ENCODE data around the gene KCNMB2.
"Not testable (repeated sequence)": the region's sequence is repeated elsewhere in the genome, so short reads cannot be mapped to it uniquely, and the experiment has no call there.

Gene KCNMB2

DNA sequence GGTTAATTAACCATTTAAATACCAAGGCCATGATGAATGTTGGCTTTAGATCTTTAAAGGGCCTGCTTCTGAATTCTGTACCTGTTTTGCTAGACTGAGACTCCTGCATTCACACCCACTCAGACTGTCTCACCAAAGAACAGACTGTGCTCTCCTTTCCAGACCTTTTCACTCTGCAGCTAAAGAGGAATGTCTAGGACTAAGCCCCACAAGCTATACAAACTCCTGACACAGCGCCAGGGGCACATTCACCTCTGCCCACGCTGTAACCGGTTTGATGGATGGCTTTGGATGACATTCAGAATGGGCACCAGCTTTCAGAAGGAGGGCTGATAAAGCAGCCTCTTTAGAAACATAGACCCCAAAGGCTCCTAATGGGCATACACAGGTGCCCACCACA, 200.1 kb downstream of the KCNMB2 start:
- DNase-seq (ENCODE audit: insufficient read length, low spot score) = no peak
- FAIRE-seq = no peak

DNA sequence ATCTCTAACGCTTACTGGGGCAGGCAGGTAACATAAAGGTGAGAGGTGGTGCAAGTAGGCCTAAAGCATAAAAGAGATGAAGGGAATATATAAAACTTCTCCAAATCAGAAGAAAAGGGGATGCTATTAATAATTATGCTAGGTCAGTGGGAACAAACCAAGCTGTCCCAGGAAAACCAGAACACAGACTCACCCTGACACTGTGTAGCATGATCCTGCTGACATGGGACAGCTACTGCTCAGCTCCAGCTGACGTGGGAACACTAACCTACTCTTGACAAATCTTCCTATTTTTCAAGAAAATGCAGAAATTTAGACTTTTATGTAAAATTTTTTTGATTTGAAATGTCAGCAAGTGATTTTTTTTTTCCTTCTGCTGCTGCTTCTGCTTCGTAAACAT, 203.5 kb downstream of the KCNMB2 start:
- DNase-seq (ENCODE audit: insufficient read length, low spot score) = no peak
- TF ChIP-seq, protein P1, sequence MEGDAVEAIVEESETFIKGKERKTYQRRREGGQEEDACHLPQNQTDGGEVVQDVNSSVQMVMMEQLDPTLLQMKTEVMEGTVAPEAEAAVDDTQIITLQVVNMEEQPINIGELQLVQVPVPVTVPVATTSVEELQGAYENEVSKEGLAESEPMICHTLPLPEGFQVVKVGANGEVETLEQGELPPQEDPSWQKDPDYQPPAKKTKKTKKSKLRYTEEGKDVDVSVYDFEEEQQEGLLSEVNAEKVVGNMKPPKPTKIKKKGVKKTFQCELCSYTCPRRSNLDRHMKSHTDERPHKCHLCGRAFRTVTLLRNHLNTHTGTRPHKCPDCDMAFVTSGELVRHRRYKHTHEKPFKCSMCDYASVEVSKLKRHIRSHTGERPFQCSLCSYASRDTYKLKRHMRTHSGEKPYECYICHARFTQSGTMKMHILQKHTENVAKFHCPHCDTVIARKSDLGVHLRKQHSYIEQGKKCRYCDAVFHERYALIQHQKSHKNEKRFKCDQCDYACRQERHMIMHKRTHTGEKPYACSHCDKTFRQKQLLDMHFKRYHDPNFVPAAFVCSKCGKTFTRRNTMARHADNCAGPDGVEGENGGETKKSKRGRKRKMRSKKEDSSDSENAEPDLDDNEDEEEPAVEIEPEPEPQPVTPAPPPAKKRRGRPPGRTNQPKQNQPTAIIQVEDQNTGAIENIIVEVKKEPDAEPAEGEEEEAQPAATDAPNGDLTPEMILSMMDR (IDR thresholded peaks at IDR 0.05; ENCODE audit: insufficient read depth, missing control alignments) = no peak
- no peak for FAIRE-seq

More for the DNA sequence above, 200.1 kb downstream of the KCNMB2 start:
- TF ChIP-seq, protein P1 (IDR thresholded peaks at IDR 0.05; ENCODE audit: insufficient read depth, missing control alignments) = no peak

GRCh38 chr3:178741020-178741419, 204.8 kb downstream of the KCNMB2 start:
- TF ChIP-seq, protein P1 (IDR thresholded peaks at IDR 0.05; ENCODE audit: insufficient read depth, missing control alignments) = no peak
- FAIRE-seq (no peak), DNase-seq (ENCODE audit: insufficient read length, low spot score) (no peak)

DNA sequence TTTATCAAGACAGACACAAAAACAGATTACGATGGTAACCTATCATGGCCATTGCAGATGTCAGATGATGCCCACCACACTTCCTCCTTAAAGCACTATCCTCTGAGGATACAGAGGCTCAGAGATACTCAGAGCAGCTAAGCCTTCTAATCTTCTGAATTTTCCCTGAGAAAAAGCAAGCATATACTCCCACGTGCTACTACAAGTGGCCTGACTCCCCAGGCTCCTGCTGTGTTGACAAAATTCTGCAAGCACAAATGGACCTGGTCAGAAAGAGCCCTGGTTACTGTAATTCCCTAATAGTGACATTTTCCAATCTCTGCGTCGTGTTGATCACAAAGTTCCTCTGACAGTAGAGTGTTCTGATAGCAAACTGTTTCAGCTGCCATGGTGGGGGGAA, 207.1 kb downstream of the KCNMB2 start:
- FAIRE-seq (no peak), DNase-seq (ENCODE audit: insufficient read length, low spot score) (no peak)
- TF ChIP-seq, protein P1 (IDR thresholded peaks at IDR 0.05; ENCODE audit: insufficient read depth, missing control alignments) = no peak

DNA sequence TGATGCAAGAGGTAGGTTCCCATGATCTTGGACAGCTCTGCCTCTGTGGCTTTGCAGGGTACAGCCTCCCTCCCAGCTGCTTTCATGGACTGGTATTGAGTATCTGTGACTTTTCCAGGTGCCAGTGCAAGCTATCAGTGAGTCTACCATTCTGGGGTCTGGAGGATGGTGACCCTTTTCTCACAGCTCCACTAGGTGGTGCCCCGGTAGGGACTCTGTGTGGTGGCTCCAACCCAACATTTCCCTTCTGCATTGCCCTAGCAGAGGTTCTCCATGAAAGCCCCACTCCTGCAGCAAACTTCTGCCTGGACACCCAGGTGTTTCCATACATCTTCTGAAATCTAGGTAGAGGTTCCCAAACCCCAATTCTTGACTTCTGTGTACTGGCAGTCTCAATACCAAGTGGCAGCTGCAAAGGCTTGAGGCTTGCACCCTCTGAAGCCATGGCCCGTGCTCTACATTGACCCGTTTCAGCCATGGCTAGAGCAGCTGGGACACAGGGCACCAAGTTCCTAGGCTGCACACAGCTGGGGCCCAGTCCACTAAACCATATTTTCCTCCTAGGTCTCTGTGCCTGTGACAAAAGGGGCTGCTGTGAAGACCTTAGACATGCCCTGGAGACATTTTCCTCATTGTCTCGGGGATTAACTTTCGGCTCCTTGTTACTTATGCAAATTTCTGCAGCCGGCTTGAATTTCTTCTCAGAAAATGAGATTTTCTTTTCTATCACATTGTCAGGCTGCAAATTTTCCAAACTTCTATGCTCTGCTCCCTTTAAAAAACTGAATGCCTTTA, 209.8 kb downstream of the KCNMB2 start:
- not testable (repeated sequence) for FAIRE-seq; DNase-seq (ENCODE audit: insufficient read length, low spot score)

GRCh38 chr3:178748874-178749273, 212.6 kb downstream of the KCNMB2 start:
- TF ChIP-seq, protein P1 (IDR thresholded peaks at IDR 0.05; ENCODE audit: insufficient read depth, missing control alignments) = no peak
- FAIRE-seq (no peak), DNase-seq (ENCODE audit: insufficient read length, low spot score) (no peak)

DNA sequence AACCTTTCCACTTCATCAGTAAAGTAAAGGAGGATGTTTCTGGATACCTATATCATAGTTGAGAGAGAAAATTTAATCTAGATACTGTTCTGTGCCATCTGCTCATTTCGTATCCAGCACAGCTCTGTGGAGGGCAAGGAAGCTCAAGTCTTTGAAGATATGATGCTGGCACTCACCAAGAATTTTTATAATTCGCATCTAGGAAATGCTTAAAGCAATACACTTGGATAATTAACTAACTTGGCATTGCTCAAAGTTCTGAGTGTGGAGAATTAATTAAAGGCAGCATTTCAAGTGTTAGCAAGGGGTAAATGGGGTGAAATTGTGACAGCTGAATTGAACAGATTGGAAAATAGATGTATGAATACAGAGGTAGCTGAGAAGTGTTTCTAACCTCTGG, 213.2 kb downstream of the KCNMB2 start:
- FAIRE-seq = no peak
- TF ChIP-seq, protein P1 (IDR thresholded peaks at IDR 0.05; ENCODE audit: insufficient read depth, missing control alignments) = no peak
- DNase-seq (ENCODE audit: insufficient read length, low spot score) = no peak

Measured in D721Med (cell line).